SHP77 (cell line): ENCODE measurements around the gene TNFRSF4.
"Not testable (repeated sequence)": the region's sequence is repeated elsewhere in the genome, so short reads cannot be mapped to it uniquely, and the experiment has no call there.

Experiments used
- DNase-seq, 2 experiments: peaks; one replicate each; lab custom pipeline; 2025; lab: John Stamatoyannopoulos, UW

Gene TNFRSF4

DNA sequence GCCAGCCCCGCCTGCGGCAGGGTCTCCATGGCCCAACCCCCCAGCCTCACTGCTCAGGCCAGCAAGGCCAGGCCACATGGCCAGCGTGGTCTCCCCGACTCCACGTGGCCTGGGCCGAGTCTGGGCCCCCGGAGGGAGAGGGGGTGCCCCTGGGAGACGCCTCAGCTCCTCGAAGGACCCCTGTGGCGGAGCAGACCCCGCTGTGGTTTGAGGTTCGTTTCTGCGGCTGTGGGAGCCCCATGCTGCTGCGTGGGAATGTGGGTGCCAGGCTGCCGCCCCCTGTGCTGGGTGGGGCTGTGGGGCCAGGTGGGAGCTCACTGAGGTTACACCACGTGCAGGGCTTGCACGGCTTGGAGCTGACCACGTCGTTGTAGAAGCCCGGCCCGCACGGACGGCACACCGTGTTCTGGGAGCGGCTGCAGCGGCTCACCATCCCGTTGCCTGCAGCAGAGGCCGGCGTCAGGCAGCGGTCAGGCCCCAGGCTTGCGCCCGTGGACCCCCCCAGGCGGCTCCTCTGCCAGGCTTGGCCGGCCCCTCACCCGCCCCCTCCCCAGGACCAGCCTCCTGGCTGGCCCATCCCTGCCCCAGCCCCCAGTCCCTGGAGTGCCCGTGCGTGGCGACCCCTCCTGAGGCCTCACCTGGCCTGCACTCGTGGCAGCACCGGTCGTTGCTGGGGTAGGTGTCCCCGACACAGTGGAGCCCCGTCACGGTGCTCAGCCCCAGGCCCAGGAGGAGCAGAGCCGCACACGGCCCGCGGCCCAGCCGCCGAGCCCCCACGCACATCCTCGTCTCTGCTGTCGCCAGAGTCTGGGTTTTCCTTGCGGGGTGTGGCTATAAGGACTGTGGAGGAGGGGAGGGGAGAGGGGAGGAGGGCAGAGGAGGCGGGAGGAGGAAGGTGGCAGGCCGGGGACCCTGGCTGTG is at the start of gene TNFRSF4:
TNFRSF4 (minus strand) TSS at position 809 of the 921 bp plus-strand sequence; CDS start at position 783, 26 bp downstream.
- no peak for DNase-seq

GRCh38 chr1:1262758-1263157 is 48.8 kb upstream of the TNFRSF4 start:
- no peak for DNase-seq

- DNase-seq, result no peak
Observed at GRCh38 chr1:1262071-1262470, 48.1 kb upstream of the TNFRSF4 start.

GRCh38 chr1:1260843-1261560 is 47.0 kb upstream of the TNFRSF4 start:
- DNase-seq, result no peak

- DNase-seq, result no peak
Observed at GRCh38 chr1:1259951-1260600, 46.1 kb upstream of the TNFRSF4 start.

DNA sequence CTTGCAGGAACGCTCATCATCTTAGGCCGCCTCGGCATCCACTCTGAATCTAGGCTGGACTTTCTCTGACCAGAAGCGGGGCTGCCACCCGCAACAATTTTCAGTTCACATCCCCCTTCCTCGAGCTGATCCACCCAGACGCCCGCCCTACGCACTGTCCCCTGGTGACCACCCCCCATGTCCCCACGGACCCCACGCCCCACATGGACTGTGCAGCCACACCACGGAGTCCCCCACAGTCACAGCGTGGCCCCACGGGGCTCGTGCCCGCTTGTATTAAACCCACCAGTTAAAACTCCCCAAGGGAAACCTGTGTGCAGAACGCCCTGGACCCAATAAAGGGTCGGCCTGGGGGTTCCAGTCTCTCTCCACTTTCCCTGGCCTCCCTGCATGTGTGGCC is 45.6 kb upstream of the TNFRSF4 start:
- DNase-seq, result no peak

- no peak for DNase-seq
Observed at GRCh38 chr1:1259119-1259488, 45.2 kb upstream of the TNFRSF4 start.

DNA sequence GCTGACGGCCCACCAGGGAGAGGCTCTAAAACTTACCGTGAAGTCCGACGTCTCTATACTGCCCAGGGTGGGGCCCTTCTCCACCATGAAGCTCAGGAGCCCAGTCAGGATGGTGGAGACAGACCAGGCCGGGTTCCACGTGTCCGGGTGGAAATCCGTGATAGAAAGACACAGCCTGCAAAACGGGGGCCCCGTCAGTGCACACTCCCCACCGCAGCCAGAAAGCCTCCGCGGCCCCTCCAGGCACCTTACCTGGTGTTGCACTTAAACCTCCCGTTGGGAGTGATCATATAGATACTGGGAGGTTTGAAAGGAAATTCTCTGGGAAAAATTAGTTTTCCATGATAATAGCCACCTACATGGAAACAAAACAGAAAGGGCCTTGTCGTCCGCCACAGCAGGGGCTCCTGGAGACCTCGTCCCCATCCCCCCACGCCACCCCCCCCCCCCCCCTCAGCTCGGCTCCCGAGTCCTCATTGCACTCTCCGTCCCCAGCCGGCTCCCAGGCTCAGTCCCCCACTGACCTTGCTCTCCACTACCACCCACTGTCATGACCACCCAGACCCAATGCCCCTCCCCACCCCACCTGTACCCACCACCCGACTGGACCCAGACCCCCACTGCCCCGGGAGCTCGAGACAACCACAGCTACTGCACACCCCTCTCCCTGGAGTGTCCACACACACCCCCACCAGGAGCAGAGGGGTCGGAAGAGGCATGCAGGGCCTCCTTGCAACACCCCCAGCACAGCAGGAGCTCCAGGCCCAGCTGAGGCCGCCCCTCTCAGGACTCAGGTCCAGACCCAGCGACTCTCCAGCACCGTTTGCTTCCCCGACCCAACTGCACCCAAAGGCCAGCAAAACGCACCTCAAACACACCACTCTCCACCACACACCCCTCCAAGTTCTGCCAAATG is 43.3 kb upstream of the TNFRSF4 start:
- no peak for DNase-seq

DNA sequence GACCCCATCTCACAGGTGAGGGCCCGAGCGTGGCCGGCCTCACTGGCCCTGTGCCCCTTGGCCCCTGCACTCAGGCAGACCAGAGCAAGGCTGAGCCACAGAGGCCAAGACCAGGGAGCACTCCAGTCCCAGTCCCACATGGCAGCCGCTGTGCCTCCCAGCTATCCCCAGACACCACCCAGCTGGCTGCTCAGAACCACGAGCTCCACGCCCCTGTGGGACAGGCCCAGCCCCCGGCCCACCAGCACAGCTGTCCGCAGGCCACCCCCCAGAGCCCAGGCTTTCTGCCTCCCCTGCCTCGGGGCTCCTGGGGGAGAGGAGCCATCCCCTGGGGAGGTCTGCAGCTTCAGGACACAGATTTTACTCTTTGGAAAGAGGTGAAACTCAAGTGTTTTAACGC is 41.7 kb upstream of the TNFRSF4 start:
- no peak for DNase-seq

- DNase-seq, result no peak
Observed at GRCh38 chr1:1255078-1255477, 41.1 kb upstream of the TNFRSF4 start.

DNA sequence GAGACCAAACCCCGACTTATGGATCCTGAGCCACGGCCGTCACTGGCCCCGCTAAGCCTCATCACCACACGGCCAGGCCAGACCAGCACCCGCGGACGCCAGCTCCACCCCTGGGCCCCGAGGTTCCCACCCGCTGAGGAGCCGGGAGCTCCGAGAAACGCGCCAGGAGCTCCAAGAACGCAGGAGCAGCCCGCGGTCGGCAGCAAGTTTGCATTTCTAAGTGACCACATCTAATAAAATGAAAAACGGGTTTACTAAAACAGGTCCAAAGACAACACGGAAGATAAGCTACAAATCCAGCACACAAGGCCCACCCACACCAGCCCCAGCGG is 40.7 kb upstream of the TNFRSF4 start:
- DNase-seq, result no peak

DNA sequence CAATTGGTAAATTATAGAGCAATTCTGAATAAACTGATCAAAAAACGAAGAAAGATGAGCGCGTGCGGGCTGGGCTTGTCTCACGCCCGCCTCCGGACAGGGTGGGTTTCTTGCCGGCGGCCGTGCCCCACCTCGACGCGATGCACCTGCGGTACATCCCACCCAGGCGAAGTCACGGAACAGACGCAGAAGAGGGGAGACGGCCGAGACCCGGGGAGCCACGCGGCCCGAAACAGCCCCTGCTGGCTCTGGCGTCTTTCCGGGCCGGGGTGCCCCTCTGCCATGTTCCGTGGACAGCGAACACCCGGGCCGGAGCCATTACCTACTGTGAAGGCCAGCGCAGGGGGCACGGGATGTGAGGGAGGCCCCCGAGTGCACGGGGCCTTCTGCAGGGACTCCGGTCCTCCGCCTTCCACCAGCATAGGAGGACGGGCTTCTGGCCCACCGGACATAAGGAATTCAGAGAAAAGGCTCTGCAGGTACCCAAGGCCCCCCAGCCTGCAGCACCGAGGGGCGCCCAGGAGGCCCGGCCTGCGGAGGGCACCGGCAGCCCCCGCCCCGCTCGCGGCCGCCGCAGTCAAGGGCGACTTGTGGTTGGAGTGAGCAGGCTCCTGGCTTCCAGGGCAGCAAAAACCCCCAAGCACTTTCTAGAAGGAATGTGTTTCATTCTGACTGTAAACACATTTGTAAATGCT is 40.2 kb upstream of the TNFRSF4 start:
- no peak for DNase-seq

DNA sequence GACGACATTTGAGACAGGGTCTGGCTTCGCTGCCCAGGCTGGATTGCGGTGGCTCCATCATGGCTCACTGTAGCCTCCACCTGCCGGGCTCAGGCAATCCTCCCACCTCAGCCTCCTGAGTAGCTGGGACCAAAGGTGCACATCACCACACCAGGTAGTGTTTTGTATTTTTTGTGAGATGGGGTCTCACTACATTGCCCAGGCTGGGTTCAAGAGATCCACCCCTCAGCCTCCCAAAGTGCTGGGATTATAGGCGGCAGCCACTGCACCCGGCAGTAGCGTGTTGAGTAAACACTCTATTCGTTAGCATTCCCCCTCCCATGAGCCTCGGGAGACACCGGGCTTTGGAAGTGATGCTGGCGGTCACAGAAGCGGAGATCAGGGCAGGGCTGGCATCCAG is 39.4 kb upstream of the TNFRSF4 start:
- no peak for DNase-seq

DNA sequence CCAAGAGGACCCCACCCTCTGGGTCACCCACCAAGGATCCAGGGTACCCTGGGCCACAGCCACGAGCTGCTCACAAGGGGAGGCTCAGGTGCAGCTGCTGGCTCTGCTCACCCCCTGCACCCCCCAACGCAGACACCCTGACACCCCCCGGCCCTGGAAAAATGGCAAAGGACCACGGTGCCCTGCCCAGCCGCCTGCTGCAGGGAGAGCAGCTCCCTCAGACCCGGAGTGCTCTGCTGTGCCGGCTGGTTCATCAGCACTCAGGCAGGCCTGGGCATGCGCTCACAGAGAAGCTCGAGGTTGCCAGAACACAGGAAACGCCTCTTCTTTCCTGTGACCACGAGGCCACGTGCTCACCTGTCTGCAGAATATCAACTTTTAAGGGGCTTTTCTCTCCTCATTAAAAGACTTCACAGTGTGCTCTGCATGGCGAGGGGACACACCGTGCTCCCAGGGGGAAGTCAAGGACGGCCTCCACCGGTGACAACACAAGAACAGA is 36.9 kb upstream of the TNFRSF4 start:
- DNase-seq, result peak; percentile 26 to 47

- DNase-seq, result not testable (repeated sequence)
Observed at GRCh38 chr1:1248009-1248913, 34.3 kb upstream of the TNFRSF4 start.

DNA sequence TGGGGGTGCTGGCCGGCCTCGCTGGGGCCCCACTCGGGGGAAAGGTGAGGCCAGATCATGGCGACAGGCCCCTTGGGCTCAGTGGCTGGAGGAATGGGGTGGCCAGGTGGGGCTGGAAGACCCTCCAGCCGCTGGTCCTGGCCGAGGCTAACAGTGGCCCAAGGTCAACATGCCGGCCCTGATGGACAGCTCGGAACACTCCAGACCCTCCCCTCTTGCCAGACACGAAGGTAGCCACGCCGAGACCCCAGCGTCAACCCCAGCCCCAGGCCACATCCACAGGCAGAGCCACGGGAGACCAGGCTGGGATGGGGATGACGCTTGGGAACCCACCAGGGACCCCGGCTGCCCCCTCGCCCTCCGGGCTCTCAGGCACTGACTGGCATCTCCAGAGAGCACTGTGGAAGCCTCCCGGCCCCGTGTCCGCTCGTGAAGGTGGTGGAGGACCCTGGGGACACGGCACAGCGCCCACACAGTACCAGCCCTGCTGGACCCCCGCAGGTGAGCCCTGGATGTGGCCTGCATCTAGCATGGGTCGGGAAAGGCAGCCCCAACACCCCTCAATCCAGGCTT is 33.5 kb upstream of the TNFRSF4 start:
- DNase-seq, result no peak

DNA sequence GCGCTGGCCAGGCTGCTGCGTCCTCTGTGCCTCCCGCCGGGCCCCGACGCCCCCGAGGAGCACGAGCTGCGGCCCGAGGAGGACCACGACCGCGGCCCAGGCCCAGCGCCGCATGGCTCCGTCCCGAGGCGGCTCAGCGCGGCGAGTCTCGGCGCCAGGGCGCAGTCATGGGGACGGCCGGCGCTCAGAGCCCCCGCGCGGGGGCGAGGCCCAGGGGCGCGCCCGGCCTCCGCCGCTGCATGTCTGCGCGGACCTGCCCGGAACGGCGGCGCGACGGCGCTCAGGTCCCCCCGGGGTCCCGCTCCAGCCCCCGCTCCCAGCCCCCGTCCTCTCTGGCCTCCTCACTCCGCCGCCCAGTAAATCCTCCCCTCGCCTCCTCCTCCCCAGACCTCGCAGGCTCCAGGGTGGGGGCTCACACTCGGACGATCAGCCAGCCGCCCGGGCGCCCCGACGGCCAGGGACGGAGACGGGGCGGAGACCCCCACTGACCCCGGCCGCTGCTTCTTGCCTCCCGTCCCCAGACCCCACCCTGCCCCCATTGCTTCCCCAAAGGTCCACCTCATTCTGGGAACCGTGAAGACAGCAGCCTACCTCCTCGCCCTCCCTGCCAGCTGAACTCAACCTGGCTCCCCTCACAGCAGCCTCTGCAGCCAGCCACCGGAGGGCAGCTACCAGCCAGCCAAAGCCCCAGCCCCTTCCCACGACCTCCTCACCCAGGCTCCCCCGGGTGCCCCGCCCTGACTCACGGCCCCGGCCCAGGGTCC is 32.8 kb upstream of the TNFRSF4 start, which contains the start of gene C1QTNF12:
C1QTNF12 (minus strand) TSS at position 146 of the 764 bp plus-strand sequence; CDS start at position 114, 32 bp downstream.
- no peak for DNase-seq

GRCh38 chr1:1245817-1246576 is 32.0 kb upstream of the TNFRSF4 start:
- no peak for DNase-seq
